ENCODE results near the gene SHISA6.

Gene SHISA6

GRCh38 chr17:11244776-11245175 is 3.8 kb downstream of the SHISA6 start:
- no peak overlapping the region for H3K4me3 ChIP-seq
- DNase-seq (ENCODE audit: low spot score in 2 of 2) = no peak
- no peaks in the 10 kb centered on the region for H3K27me3 ChIP-seq (ENCODE audit: low read depth)
- H3K36me3 ChIP-seq (replicated peaks) = no peaks in the 10 kb centered on the region
- in situ Hi-C loops (cut with MboI; ENCODE audit: low sequenced_read_pairs) = no loop called here
- H3K4me1 ChIP-seq = no peaks in the 10 kb centered on the region
- H3K9me3 ChIP-seq = 0 out of 2 replicates have a peak, but pooled peaks cover 2% of the 10 kb centered on the region

GRCh38 chr17:11245187-11245586 is 4.2 kb downstream of the SHISA6 start:
- Histone ChIP-seq H3K27me3 (ENCODE audit: low read depth) (no peaks in the 10 kb centered on the region), H3K4me1 (no peaks in the 10 kb centered on the region), H3K36me3 (replicated peaks) (no peaks in the 10 kb centered on the region), H3K4me3 (no peak overlapping the region), H3K9me3 (0 out of 2 replicates have a peak, but pooled peaks cover 2% of the 10 kb centered on the region)
- no peak for DNase-seq (ENCODE audit: low spot score in 2 of 2)
- in situ Hi-C loops (cut with MboI; ENCODE audit: low sequenced_read_pairs) = no loop called here

- in situ Hi-C loops (cut with MboI; ENCODE audit: low sequenced_read_pairs) = no loop called here
- Histone ChIP-seq H3K4me3 (no peak overlapping the region), H3K27me3 (ENCODE audit: low read depth) (no peaks in the 10 kb centered on the region), H3K36me3 (replicated peaks) (no peaks in the 10 kb centered on the region), H3K9me3 (0 out of 2 replicates have a peak, but pooled peaks cover 2% of the 10 kb centered on the region), H3K4me1 (no peaks in the 10 kb centered on the region)
- DNase-seq (ENCODE audit: low spot score in 2 of 2) = no peak
Observed at GRCh38 chr17:11245791-11246190, 4.8 kb downstream of the SHISA6 start.

- in situ Hi-C loops (cut with MboI; ENCODE audit: low sequenced_read_pairs) = no loop called here
Observed at GRCh38 chr17:11250161-11250560, 9.1 kb downstream of the SHISA6 start.

GRCh38 chr17:11251561-11252107 is 10.6 kb downstream of the SHISA6 start:
- H3K27me3 ChIP-seq (ENCODE audit: low read depth) = no peaks in the 10 kb centered on the region
- no peaks in the 10 kb centered on the region for H3K4me1 ChIP-seq
- H3K36me3 ChIP-seq (replicated peaks) = no peaks in the 10 kb centered on the region
- H3K9me3 ChIP-seq = 0 out of 2 replicates have a peak, but pooled peaks cover 2% of the 10 kb centered on the region
- DNase-seq (ENCODE audit: low spot score in 2 of 2) = no peak
- H3K4me3 ChIP-seq = no peak overlapping the region
- in situ Hi-C loops (cut with MboI; ENCODE audit: low sequenced_read_pairs) = no loop called here

More at GRCh38 chr17:11250161-11250560, 9.1 kb downstream of the SHISA6 start:
- Histone ChIP-seq H3K4me3 (no peak overlapping the region), H3K27me3 (ENCODE audit: low read depth) (no peaks in the 10 kb centered on the region), H3K36me3 (replicated peaks) (no peaks in the 10 kb centered on the region), H3K4me1 (no peaks in the 10 kb centered on the region), H3K9me3 (0 out of 2 replicates have a peak, but pooled peaks cover 2% of the 10 kb centered on the region)
- no peak for DNase-seq (ENCODE audit: low spot score in 2 of 2)

GRCh38 chr17:11252146-11252545 is 11.1 kb downstream of the SHISA6 start:
- Histone ChIP-seq H3K4me1 (no peaks in the 10 kb centered on the region), H3K4me3 (no peak overlapping the region), H3K9me3 (0 out of 2 replicates have a peak, but pooled peaks cover 2% of the 10 kb centered on the region), H3K27me3 (ENCODE audit: low read depth) (no peaks in the 10 kb centered on the region), H3K36me3 (replicated peaks) (no peaks in the 10 kb centered on the region)
- in situ Hi-C loops (cut with MboI; ENCODE audit: low sequenced_read_pairs) = no loop called here
- DNase-seq (ENCODE audit: low spot score in 2 of 2) = no peak

GRCh38 chr17:11256877-11257276 is 15.9 kb downstream of the SHISA6 start:
- no peak overlapping the region for H3K4me3 ChIP-seq
- H3K4me1 ChIP-seq = no peaks in the 10 kb centered on the region
- no peaks in the 10 kb centered on the region for H3K27me3 ChIP-seq (ENCODE audit: low read depth)
- in situ Hi-C loops (cut with MboI; ENCODE audit: low sequenced_read_pairs) = no loop called here
- H3K9me3 ChIP-seq = no peaks in the 10 kb centered on the region; the same call in 1 of the 2 replicates
- H3K36me3 ChIP-seq (replicated peaks) = no peaks in the 10 kb centered on the region
- DNase-seq (ENCODE audit: low spot score in 2 of 2) = no peak

- Histone ChIP-seq H3K4me3 (no peak overlapping the region), H3K9me3 (peaks cover 4% of the 10 kb centered on the region; the same call in 1 of the 2 replicates), H3K36me3 (replicated peaks) (no peaks in the 10 kb centered on the region), H3K27me3 (ENCODE audit: low read depth) (no peaks in the 10 kb centered on the region), H3K4me1 (no peaks in the 10 kb centered on the region)
- no peak for DNase-seq (ENCODE audit: low spot score in 2 of 2)
- in situ Hi-C loops (cut with MboI; ENCODE audit: low sequenced_read_pairs) = no loop called here
Observed at GRCh38 chr17:11264183-11264871, 23.3 kb downstream of the SHISA6 start.

GRCh38 chr17:11267999-11268575 is 27.1 kb downstream of the SHISA6 start:
- DNase-seq (ENCODE audit: low spot score in 2 of 2) = no peak
- in situ Hi-C loops (cut with MboI; ENCODE audit: low sequenced_read_pairs) = no loop called here
- Histone ChIP-seq H3K4me3 (no peak overlapping the region), H3K27me3 (ENCODE audit: low read depth) (no peaks in the 10 kb centered on the region), H3K36me3 (replicated peaks) (no peaks in the 10 kb centered on the region), H3K4me1 (no peaks in the 10 kb centered on the region), H3K9me3 (peaks cover 4% of the 10 kb centered on the region; the same call in 1 of the 2 replicates)

GRCh38 chr17:11269210-11269609 is 28.2 kb downstream of the SHISA6 start:
- DNase-seq (ENCODE audit: low spot score in 2 of 2) = no peak
- no peaks in the 10 kb centered on the region for H3K36me3 ChIP-seq (replicated peaks)
- in situ Hi-C loops (cut with MboI; ENCODE audit: low sequenced_read_pairs) = no loop called here
- no peaks in the 10 kb centered on the region for H3K4me1 ChIP-seq
- H3K9me3 ChIP-seq = peaks cover 4% of the 10 kb centered on the region; the same call in 1 of the 2 replicates
- H3K27me3 ChIP-seq (ENCODE audit: low read depth) = no peaks in the 10 kb centered on the region
- no peak overlapping the region for H3K4me3 ChIP-seq

GRCh38 chr17:11272191-11272590 is 31.2 kb downstream of the SHISA6 start:
- no peaks in the 10 kb centered on the region for H3K36me3 ChIP-seq (replicated peaks)
- no peak overlapping the region for H3K4me3 ChIP-seq
- no peaks in the 10 kb centered on the region for H3K27me3 ChIP-seq (ENCODE audit: low read depth)
- DNase-seq (ENCODE audit: low spot score in 2 of 2) = no peak
- in situ Hi-C loops (cut with MboI; ENCODE audit: low sequenced_read_pairs) = no loop called here
- no peaks in the 10 kb centered on the region for H3K4me1 ChIP-seq
- no peaks in the 10 kb centered on the region for H3K9me3 ChIP-seq

GRCh38 chr17:11273596-11273995 is 32.6 kb downstream of the SHISA6 start:
- DNase-seq (ENCODE audit: low spot score in 2 of 2) = no peak
- H3K27me3 ChIP-seq (ENCODE audit: low read depth) = no peaks in the 10 kb centered on the region
- in situ Hi-C loops (cut with MboI; ENCODE audit: low sequenced_read_pairs) = no loop called here
- H3K9me3 ChIP-seq = no peaks in the 10 kb centered on the region
- no peak overlapping the region for H3K4me3 ChIP-seq
- H3K4me1 ChIP-seq = no peaks in the 10 kb centered on the region
- H3K36me3 ChIP-seq (replicated peaks) = no peaks in the 10 kb centered on the region

- Histone ChIP-seq H3K9me3 (no peaks in the 10 kb centered on the region), H3K27me3 (ENCODE audit: low read depth) (no peaks in the 10 kb centered on the region), H3K4me3 (no peak overlapping the region), H3K36me3 (replicated peaks) (no peaks in the 10 kb centered on the region), H3K4me1 (no peaks in the 10 kb centered on the region)
- DNase-seq (ENCODE audit: low spot score in 2 of 2) = no peak
- in situ Hi-C loops (cut with MboI; ENCODE audit: low sequenced_read_pairs) = no loop called here
Observed at GRCh38 chr17:11274106-11274505, 33.1 kb downstream of the SHISA6 start.

GRCh38 chr17:11276486-11276885 is 35.5 kb downstream of the SHISA6 start:
- in situ Hi-C loops (cut with MboI; ENCODE audit: low sequenced_read_pairs) = no loop called here
- DNase-seq (ENCODE audit: low spot score in 2 of 2) = no peak
- Histone ChIP-seq H3K36me3 (replicated peaks) (no peaks in the 10 kb centered on the region), H3K9me3 (no peaks in the 10 kb centered on the region), H3K4me3 (no peak overlapping the region), H3K27me3 (ENCODE audit: low read depth) (no peaks in the 10 kb centered on the region), H3K4me1 (no peaks in the 10 kb centered on the region)
